ENCODE results near the gene OR2T11.
"Not testable (repeated sequence)": the region's sequence is repeated elsewhere in the genome, so short reads cannot be mapped to it uniquely, and the experiment has no call there.

The OR2T11 gene

GRCh38 chr1:248634991-248635390 lies at the start of gene OR2T11:
Gene OR2T11, minus strand, starts transcription at chr1:248635091. Its CDS starts 7,963 bp downstream, at chr1:248627128.
- DNase-seq, result not testable (repeated sequence)

GRCh38 chr1:248681651-248682050 lies 46.8 kb upstream of the OR2T11 start:
- DNase-seq, result no peak

- DNase-seq, result no peak
Measured at GRCh38 chr1:248670003-248670402, 35.1 kb upstream of the OR2T11 start.

- not testable (repeated sequence) for DNase-seq
Measured at GRCh38 chr1:248663453-248664328, 28.8 kb upstream of the OR2T11 start.

- not testable (repeated sequence) for DNase-seq
Measured at GRCh38 chr1:248656797-248657196, 21.9 kb upstream of the OR2T11 start.

GRCh38 chr1:248655354-248655753 lies 20.5 kb upstream of the OR2T11 start, which contains the start of gene OR2T27:
Gene OR2T27, minus strand, starts transcription at chr1:248655528. Its CDS starts 4,644 bp downstream, at chr1:248650884.
- DNase-seq, result not testable (repeated sequence)

- DNase-seq, result not testable (repeated sequence)
Measured at GRCh38 chr1:248648770-248649536, 14.1 kb upstream of the OR2T11 start.

- DNase-seq, result not testable (repeated sequence)
Measured at GRCh38 chr1:248645178-248645577, 10.3 kb upstream of the OR2T11 start, which contains the start of gene OR2T35. Gene OR2T35, minus strand, starts transcription at chr1:248645278. Its CDS starts 6,020 bp downstream, at chr1:248639258.

- not testable (repeated sequence) for DNase-seq
Measured at GRCh38 chr1:248642971-248643651, 8.2 kb upstream of the OR2T11 start.

GRCh38 chr1:248641583-248641982 lies 6.7 kb upstream of the OR2T11 start:
- not testable (repeated sequence) for DNase-seq

- DNase-seq, result not testable (repeated sequence)
Measured at GRCh38 chr1:248640906-248641305, 6.0 kb upstream of the OR2T11 start.

GRCh38 chr1:248639652-248640051 lies 4.8 kb upstream of the OR2T11 start:
- DNase-seq, result not testable (repeated sequence)

- not testable (repeated sequence) for DNase-seq
Measured at GRCh38 chr1:248636612-248637011, 1.7 kb upstream of the OR2T11 start.

GRCh38 chr1:248631354-248632008 lies 3.4 kb downstream of the OR2T11 start:
- no peak for DNase-seq

- DNase-seq, result no peak
Measured at GRCh38 chr1:248630551-248630950, 4.3 kb downstream of the OR2T11 start.

- DNase-seq, result no peak
Measured at GRCh38 chr1:248627971-248628844, 6.7 kb downstream of the OR2T11 start.

- no peak for DNase-seq
Measured at GRCh38 chr1:248625971-248626370, 8.9 kb downstream of the OR2T11 start.

- no peak for DNase-seq
Measured at GRCh38 chr1:248625166-248625565, 9.7 kb downstream of the OR2T11 start.

GRCh38 chr1:248622570-248623001 lies 12.3 kb downstream of the OR2T11 start:
- DNase-seq, result no peak

GRCh38 chr1:248621770-248622169 lies 13.1 kb downstream of the OR2T11 start:
- no peak for DNase-seq

GRCh38 chr1:248618878-248619277 lies 16.0 kb downstream of the OR2T11 start:
- peak; percentile 80 for DNase-seq
